Measurements from ENCODE around the gene PF4V1.
"Not testable (repeated sequence)": the region's sequence is repeated elsewhere in the genome, so short reads cannot be mapped to it uniquely, and the experiment has no call there.

Gene PF4V1

DNA sequence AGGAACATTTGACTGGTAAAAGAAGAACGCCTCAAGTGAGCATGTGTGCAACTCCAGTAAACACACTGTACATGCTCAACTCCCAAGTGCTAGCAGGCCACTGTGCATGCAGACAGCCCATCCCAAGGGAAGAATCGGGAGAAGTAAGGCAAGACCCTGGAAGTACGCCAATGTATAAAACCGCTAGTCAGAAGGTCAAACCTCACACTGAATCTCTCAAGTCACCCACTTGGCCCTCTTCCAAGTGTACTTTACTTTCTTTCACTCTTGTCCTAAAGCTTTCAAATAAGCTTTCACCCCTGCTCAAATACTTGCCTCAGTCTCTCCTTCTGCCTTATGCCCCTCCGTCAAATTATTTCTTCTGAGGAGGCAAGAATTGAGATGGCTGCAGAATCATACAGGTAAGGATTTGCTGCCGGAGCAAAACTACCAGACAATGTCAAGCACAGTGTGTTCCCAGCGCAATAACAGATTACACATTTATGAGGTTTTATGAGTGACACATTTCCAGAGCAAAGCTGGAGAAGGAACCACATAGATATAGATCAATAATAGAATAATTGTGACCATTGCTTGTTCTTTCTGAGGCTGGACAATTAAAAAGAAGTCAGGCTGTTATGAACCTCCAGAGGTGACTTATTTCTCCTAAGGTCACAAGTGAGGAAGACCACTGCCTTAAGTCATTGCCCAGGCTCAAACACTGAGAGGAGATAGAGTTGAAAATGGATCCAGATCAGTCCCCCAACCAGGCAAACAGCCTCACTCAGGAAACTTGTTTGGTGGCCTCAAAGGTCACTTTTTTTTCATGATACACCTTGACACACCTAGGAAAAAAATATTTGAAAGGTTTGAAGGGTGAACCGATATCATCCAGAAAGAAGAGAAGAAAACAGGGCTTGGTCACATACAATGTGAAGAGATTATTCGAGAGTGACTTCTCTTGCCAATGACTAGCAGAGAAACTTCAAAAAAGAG, 42.4 kb downstream of the PF4V1 start:
- H3K4me3 ChIP-seq (ENCODE audit: low read length) = no peak overlapping the region
- no peak for TF ChIP-seq ZNF274 (IDR thresholded peaks at IDR 0.05; ENCODE audit: low read depth, low read length)

DNA sequence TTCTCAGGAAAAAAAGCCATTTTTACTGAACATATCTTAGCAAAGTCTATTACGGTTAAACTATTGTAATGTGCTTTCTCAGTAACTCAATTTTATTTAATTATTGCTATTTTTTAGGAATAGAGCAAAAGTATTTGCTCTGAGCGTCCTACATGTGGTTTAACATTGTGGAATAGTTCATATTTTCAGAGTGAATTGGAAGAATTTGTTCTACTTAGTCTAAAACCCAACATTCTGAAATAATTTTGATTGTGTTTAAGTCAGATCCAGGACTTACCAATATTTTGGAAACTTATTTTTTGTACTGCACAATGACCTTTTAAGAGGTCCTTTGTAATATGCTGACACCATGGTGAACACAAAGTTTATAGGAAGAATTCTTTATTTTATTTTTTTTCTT, 43.3 kb downstream of the PF4V1 start:
- no peak for TF ChIP-seq ZNF274 (IDR thresholded peaks at IDR 0.05; ENCODE audit: low read depth, low read length)

DNA sequence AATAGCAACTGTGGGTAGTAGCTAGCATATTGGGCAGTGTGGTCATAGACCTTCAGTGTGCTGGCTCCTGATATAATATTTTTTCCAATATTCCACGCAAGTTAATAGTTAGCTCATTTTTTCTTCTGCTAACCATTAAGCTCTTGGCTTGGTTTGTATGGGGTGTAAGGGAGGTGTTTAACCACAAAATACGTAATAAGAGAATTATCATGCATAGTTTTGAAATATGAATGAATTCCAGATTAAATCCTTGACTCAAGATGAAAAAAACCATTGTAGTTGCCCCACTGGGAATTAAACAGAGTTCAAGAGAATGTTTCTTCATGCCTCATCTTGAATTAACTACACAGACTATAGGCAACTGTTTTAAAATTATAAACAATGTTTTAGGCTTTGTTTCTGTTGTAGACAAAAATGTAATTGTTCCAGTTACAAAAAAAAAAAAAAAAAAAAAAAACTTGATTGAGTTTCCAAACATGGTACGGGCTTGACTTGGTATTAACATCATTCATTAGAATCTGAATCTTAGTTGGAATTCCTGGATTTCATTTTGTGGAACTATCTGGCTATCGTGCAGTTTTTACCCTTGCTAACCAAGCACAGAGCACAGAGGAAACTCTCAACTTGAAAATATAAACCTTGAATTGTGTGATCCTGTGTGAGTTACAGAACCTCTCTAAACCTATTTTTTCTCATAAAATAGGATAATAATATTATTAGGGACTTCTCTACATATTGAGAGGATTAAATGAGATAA, 44.5 kb downstream of the PF4V1 start:
- no peak for TF ChIP-seq ZNF274 (IDR thresholded peaks at IDR 0.05; ENCODE audit: low read depth, low read length)
- no peak overlapping the region for H3K4me3 ChIP-seq (ENCODE audit: low read length)

More for the DNA sequence above, 43.3 kb downstream of the PF4V1 start:
- no peak overlapping the region for H3K4me3 ChIP-seq (ENCODE audit: low read length)

DNA sequence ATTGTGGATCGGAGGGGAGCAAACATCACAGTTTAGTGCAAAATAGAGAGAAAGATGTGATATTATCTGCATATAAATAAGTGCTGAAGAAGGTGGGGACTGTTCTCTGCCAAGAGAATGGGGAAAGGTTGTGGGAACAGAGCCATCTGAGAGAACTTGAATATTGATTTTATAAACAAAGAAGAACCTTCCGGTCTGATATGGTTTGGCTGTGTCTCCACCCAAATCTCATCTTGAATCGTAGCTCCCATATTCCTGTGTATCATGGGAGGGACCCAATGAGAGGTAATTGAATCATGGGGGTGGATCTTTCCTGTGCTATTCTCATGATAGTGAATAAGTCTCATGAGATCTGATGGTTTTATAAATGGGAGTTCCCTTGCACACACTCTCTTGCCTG, 46.2 kb downstream of the PF4V1 start:
- not testable (repeated sequence) for H3K4me3 ChIP-seq (ENCODE audit: low read length)

DNA sequence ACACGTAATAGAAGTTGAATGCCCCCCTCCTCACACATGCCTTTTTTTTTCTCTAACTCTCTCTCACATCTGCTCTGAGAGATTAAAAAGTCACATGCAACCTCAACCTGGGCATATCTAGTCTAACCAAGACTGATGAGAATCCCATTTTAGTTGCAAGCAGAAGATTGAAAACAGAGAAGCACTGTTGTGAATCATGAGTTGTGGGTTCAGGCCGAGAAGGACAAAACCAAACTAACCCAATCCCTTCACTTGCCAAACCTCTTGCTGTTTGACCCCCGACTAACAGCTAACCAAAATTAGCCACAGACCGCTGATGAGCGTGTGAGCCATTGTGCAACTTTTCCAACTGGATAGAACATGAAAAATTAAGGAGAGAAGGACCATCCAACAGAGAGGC, 47.9 kb downstream of the PF4V1 start:
- no peak for TF ChIP-seq ZNF274 (IDR thresholded peaks at IDR 0.05; ENCODE audit: low read depth, low read length)
- H3K4me3 ChIP-seq (ENCODE audit: low read length) = no peak overlapping the region

DNA sequence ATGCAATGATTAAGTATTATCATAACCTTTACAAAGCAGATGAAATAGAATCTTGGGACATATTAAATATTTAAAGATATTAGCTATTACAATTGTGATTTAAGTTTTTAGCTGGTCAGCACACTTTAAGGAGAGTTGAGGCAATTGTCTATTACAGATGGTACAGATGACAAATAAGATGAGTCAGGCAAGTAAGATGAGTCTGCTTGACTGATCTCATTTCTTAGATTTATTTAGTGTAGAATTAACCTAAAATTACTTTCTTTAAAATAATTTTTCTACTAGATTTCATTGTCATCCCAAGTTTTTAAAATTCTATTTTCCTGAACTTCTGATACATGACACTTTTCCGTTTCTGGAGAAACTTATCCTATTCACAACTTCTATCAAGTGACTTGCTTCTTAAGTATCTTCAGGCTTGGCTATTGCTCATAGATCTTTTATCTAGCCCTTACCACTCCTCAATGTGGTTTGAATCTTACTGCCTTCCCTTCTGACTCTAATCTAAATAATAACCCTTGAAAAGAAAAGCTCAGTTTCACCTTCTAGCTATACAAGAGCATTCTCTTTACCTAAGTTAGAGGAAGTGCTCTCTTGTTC, 49.0 kb downstream of the PF4V1 start:
- H3K4me3 ChIP-seq (ENCODE audit: low read length) = no peak overlapping the region
- TF ChIP-seq ZNF274 (IDR thresholded peaks at IDR 0.05; ENCODE audit: low read depth, low read length) = no peak

DNA sequence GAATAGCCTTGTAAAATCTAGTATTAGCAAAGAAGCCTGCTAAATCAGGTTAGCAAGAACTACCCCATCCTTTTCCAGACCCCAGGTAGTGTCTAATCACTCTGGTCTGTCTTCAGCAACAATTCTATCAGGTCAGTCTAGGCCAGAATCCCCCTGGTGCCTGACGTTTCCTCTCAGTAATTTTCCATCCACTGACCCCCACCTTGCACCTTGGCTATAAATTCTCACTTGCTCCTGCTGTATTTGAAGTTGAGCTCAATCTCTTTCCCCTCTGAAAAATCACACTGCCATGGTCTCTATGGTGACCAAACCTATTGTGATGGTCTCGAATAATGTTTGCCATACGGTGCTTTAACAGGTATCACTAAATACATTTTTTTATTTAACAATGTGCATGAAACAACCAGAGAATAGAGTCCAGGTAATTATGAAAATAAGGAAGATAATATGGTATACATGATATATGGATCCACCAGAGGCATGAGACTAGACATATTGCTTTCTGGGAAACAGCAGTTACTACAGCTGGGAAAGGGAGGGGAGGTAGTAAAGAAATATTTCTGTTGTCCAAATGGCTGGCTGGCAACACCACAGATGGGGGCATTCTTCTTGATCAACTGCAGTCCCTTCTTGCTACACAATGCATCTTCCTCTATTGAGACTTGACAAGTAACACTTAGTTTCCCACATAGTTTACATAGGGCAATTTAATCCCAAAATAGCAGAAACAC, 49.9 kb downstream of the PF4V1 start:
- H3K4me3 ChIP-seq (ENCODE audit: low read length) = no peak overlapping the region
- no peak for TF ChIP-seq ZNF274 (IDR thresholded peaks at IDR 0.05; ENCODE audit: low read depth, low read length)

Data from GM08714 (cell line).